Measurements from ENCODE around the gene AGBL4. TPM values are rescaled to one million over a fixed set of nuclear protein-coding genes. Genes with fewer than 3 reads are reported as not detected.

AGBL4 gene
- total RNA-seq, 1 donor from 2014 or later, result not detected

GRCh38 chr1:49523764-49524163 lies 500.0 kb downstream of the AGBL4 start:
- no peak overlapping the region for H3K4me3 Mint-ChIP-seq
- DNase-seq (ENCODE audit: low spot score), result no peak
- H3K36me3 Mint-ChIP-seq (ENCODE audit: low read depth), result no peaks in the 10 kb centered on the region
- no peaks in the 10 kb centered on the region for H3K27me3 Mint-ChIP-seq (ENCODE audit: insufficient read depth)
- intact Hi-C loops (cut with micrococcal nuclease), result no loop called here
- no peaks in the 10 kb centered on the region for H3K9me3 Mint-ChIP-seq
- H3K27ac Mint-ChIP-seq, result no peak overlapping the region
- no peaks in the 10 kb centered on the region for H3K4me1 Mint-ChIP-seq (ENCODE audit: low read depth)

- no peaks in the 10 kb centered on the region for H3K27me3 Mint-ChIP-seq (ENCODE audit: insufficient read depth)
- no peak overlapping the region for H3K4me3 Mint-ChIP-seq
- no peaks in the 10 kb centered on the region for H3K36me3 Mint-ChIP-seq (ENCODE audit: low read depth)
- H3K9me3 Mint-ChIP-seq, result no peaks in the 10 kb centered on the region
- intact Hi-C loops (cut with micrococcal nuclease), result no loop called here
- no peak for DNase-seq (ENCODE audit: low spot score)
- no peaks in the 10 kb centered on the region for H3K4me1 Mint-ChIP-seq (ENCODE audit: low read depth)
- no peak overlapping the region for H3K27ac Mint-ChIP-seq
Measured at GRCh38 chr1:49466961-49467360, 556.8 kb downstream of the AGBL4 start.

GRCh38 chr1:49465486-49466185 lies 558.1 kb downstream of the AGBL4 start:
- H3K36me3 Mint-ChIP-seq (ENCODE audit: low read depth), result no peaks in the 10 kb centered on the region
- H3K9me3 Mint-ChIP-seq, result no peaks in the 10 kb centered on the region
- H3K27me3 Mint-ChIP-seq (ENCODE audit: insufficient read depth), result no peaks in the 10 kb centered on the region
- no peak overlapping the region for H3K27ac Mint-ChIP-seq
- H3K4me1 Mint-ChIP-seq (ENCODE audit: low read depth), result no peaks in the 10 kb centered on the region
- no peak overlapping the region for H3K4me3 Mint-ChIP-seq
- intact Hi-C loops (cut with micrococcal nuclease), result no loop called here
- DNase-seq (ENCODE audit: low spot score), result no peak

DNA sequence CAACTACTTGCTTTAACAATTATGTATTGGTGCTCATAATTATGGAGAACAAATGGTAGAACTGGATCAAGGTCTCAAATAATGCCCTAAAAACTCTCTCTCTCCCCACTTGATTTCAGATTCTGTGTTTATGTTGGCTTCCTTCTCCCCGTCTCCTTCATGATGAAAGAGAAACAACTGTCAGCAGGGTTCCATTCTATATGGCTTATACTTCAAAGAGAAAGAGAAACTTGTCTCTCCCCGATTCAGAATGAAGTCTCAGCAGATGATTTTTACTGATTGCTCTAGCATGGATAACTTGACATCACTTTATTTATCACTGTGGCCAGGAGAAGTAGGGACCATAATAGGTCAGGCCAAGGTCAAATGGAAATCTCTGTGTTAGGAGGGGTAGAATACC lies 575.6 kb downstream of the AGBL4 start:
- no peaks in the 10 kb centered on the region for H3K9me3 Mint-ChIP-seq

DNA sequence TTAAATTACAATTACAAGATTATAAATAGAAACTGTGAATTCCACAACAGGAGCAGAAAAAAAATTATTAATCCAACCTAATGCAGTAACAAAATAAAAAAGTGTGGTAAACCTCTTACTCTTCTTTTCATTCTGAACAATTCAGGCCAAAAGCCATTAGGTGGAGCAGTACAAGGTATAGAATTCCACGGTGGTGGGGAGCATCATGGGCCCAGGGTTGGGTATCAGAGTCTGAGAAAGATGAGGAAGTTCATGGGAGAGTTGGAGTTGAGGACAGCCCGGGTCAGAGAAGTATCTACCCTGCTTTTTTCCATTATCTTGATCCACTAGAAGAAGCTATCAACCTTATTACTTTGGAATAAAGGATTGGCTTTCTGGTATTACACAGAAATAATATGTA lies 586.9 kb downstream of the AGBL4 start:
- intact Hi-C loops (cut with micrococcal nuclease), result no loop called here
- no peak for DNase-seq (ENCODE audit: low spot score)
- no peak overlapping the region for H3K27ac Mint-ChIP-seq
- no peaks in the 10 kb centered on the region for H3K36me3 Mint-ChIP-seq (ENCODE audit: low read depth)
- no peaks in the 10 kb centered on the region for H3K4me1 Mint-ChIP-seq (ENCODE audit: low read depth)
- H3K27me3 Mint-ChIP-seq (ENCODE audit: insufficient read depth), result no peaks in the 10 kb centered on the region
- no peaks in the 10 kb centered on the region for H3K9me3 Mint-ChIP-seq
- H3K4me3 Mint-ChIP-seq, result no peak overlapping the region

More for the DNA sequence above, 575.6 kb downstream of the AGBL4 start:
- H3K4me1 Mint-ChIP-seq (ENCODE audit: low read depth), result no peaks in the 10 kb centered on the region
- DNase-seq (ENCODE audit: low spot score), result no peak
- intact Hi-C loops (cut with micrococcal nuclease), result no loop called here
- no peaks in the 10 kb centered on the region for H3K27me3 Mint-ChIP-seq (ENCODE audit: insufficient read depth)
- H3K4me3 Mint-ChIP-seq, result no peak overlapping the region
- no peak overlapping the region for H3K27ac Mint-ChIP-seq
- H3K36me3 Mint-ChIP-seq (ENCODE audit: low read depth), result no peaks in the 10 kb centered on the region

- Mint-ChIP-seq H3K27ac (no peak overlapping the region), H3K4me1 (ENCODE audit: low read depth) (no peaks in the 10 kb centered on the region), H3K4me3 (no peak overlapping the region), H3K9me3 (no peaks in the 10 kb centered on the region), H3K36me3 (ENCODE audit: low read depth) (no peaks in the 10 kb centered on the region), H3K27me3 (ENCODE audit: insufficient read depth) (no peaks in the 10 kb centered on the region)
- no peak for DNase-seq (ENCODE audit: low spot score)
- intact Hi-C loops (cut with micrococcal nuclease), result no loop called here
Measured at GRCh38 chr1:49435291-49435690, 588.5 kb downstream of the AGBL4 start.

DNA sequence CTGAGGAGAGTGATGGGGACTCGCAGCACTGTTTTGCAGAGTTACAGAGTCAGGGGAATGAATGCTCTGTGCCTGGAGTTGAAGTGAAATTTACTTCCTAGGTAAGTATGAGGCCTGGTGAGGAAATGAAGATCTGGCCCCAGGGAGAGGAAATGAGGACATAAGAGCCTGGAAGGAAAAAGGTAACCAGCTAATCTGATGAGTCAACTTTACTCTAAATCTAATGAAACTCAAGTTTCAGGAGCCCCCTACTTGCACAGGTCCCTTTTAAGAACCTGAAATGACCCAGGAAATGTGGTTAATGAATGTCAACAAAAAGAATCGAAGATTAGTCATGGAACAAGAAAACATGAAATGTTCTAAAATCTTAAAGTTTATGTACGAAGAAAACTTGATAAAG lies 599.0 kb downstream of the AGBL4 start:
- no peaks in the 10 kb centered on the region for H3K36me3 Mint-ChIP-seq (ENCODE audit: low read depth)

GRCh38 chr1:49416758-49417157 lies 607.0 kb downstream of the AGBL4 start:
- Mint-ChIP-seq H3K27me3 (ENCODE audit: insufficient read depth) (no peaks in the 10 kb centered on the region), H3K36me3 (ENCODE audit: low read depth) (no peaks in the 10 kb centered on the region), H3K9me3 (no peaks in the 10 kb centered on the region), H3K27ac (no peak overlapping the region), H3K4me3 (no peak overlapping the region), H3K4me1 (ENCODE audit: low read depth) (no peaks in the 10 kb centered on the region)
- DNase-seq (ENCODE audit: low spot score), result no peak
- intact Hi-C loops (cut with micrococcal nuclease), result no loop called here

More for the DNA sequence above, 599.0 kb downstream of the AGBL4 start:
- no peak overlapping the region for H3K4me3 Mint-ChIP-seq
- intact Hi-C loops (cut with micrococcal nuclease), result no loop called here
- DNase-seq (ENCODE audit: low spot score), result no peak
- H3K9me3 Mint-ChIP-seq, result peaks cover 14% of the 10 kb centered on the region
- H3K27ac Mint-ChIP-seq, result no peak overlapping the region
- H3K27me3 Mint-ChIP-seq (ENCODE audit: insufficient read depth), result no peaks in the 10 kb centered on the region
- no peaks in the 10 kb centered on the region for H3K4me1 Mint-ChIP-seq (ENCODE audit: low read depth)

DNA sequence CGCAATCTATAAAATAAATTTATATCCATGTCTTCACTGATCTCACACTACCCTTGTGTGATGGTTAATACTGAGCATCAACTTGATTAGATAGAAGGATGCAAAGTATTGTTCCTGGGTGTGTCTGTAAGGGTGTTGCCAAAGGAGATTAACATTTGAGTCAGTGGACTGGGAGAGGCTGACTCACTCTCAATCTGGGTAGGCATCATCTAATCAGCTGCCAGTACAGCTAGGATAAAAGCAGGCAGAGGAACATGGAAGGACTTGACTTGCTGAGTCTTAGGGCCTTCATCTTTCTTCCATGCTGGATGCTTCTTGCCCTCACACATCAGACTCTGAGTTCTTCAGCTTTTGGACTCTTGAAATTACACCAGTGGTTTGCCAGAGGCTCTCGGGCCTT lies 615.4 kb downstream of the AGBL4 start:
- H3K4me1 Mint-ChIP-seq (ENCODE audit: low read depth), result no peaks in the 10 kb centered on the region
- H3K9me3 Mint-ChIP-seq, result no peaks in the 10 kb centered on the region
- no peaks in the 10 kb centered on the region for H3K27me3 Mint-ChIP-seq (ENCODE audit: insufficient read depth)
- no peak for DNase-seq (ENCODE audit: low spot score)
- intact Hi-C loops (cut with micrococcal nuclease), result no loop called here
- H3K4me3 Mint-ChIP-seq, result no peak overlapping the region
- H3K27ac Mint-ChIP-seq, result no peak overlapping the region
- H3K36me3 Mint-ChIP-seq (ENCODE audit: low read depth), result no peaks in the 10 kb centered on the region

DNA sequence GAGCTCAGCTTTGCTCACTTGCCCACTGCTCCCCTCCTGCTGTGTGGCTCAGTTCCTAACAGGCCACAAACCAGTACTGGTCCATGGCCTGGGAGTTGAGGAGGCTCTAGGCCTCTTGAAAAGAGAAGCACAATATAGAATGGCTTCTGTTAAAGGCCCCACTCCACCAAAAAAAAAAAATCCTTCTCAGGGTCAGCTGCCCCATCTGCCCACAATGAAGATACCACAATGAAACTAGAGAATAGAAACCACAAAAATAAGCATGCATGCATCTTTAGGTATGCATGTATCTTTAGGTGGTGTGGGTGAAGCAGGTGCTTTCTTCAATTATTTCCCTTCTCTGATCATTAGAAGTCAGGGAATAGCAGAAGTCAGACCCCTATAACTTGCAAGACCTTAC lies 626.7 kb downstream of the AGBL4 start:
- no peak for DNase-seq (ENCODE audit: low spot score)
- Mint-ChIP-seq H3K27ac (no peak overlapping the region), H3K4me1 (ENCODE audit: low read depth) (no peaks in the 10 kb centered on the region), H3K9me3 (no peaks in the 10 kb centered on the region), H3K27me3 (ENCODE audit: insufficient read depth) (no peaks in the 10 kb centered on the region), H3K4me3 (no peak overlapping the region), H3K36me3 (ENCODE audit: low read depth) (no peaks in the 10 kb centered on the region)
- intact Hi-C loops (cut with micrococcal nuclease), result no loop called here

- Mint-ChIP-seq H3K9me3 (no peaks in the 10 kb centered on the region), H3K27me3 (ENCODE audit: insufficient read depth) (no peaks in the 10 kb centered on the region), H3K27ac (no peak overlapping the region), H3K36me3 (ENCODE audit: low read depth) (no peaks in the 10 kb centered on the region), H3K4me3 (no peak overlapping the region), H3K4me1 (ENCODE audit: low read depth) (no peaks in the 10 kb centered on the region)
- no peak for DNase-seq (ENCODE audit: low spot score)
- intact Hi-C loops (cut with micrococcal nuclease), result no loop called here
Measured at GRCh38 chr1:49394200-49394599, 629.6 kb downstream of the AGBL4 start.

- H3K27me3 Mint-ChIP-seq (ENCODE audit: insufficient read depth), result no peaks in the 10 kb centered on the region
Measured at GRCh38 chr1:49389699-49390098, 634.1 kb downstream of the AGBL4 start.

GRCh38 chr1:49364676-49365075 lies 659.1 kb downstream of the AGBL4 start:
- H3K9me3 Mint-ChIP-seq, result no peaks in the 10 kb centered on the region
- H3K4me1 Mint-ChIP-seq (ENCODE audit: low read depth), result no peaks in the 10 kb centered on the region
- H3K27ac Mint-ChIP-seq, result no peak overlapping the region
- no peak for DNase-seq (ENCODE audit: low spot score)
- H3K27me3 Mint-ChIP-seq (ENCODE audit: insufficient read depth), result no peaks in the 10 kb centered on the region
- no peak overlapping the region for H3K4me3 Mint-ChIP-seq
- intact Hi-C loops (cut with micrococcal nuclease), result no loop called here
- H3K36me3 Mint-ChIP-seq (ENCODE audit: low read depth), result no peaks in the 10 kb centered on the region

More at GRCh38 chr1:49389699-49390098, 634.1 kb downstream of the AGBL4 start:
- intact Hi-C loops (cut with micrococcal nuclease), result no loop called here
- no peak for DNase-seq (ENCODE audit: low spot score)
- H3K9me3 Mint-ChIP-seq, result no peaks in the 10 kb centered on the region
- no peaks in the 10 kb centered on the region for H3K4me1 Mint-ChIP-seq (ENCODE audit: low read depth)
- no peak overlapping the region for H3K27ac Mint-ChIP-seq
- no peaks in the 10 kb centered on the region for H3K36me3 Mint-ChIP-seq (ENCODE audit: low read depth)
- H3K4me3 Mint-ChIP-seq, result no peak overlapping the region

DNA sequence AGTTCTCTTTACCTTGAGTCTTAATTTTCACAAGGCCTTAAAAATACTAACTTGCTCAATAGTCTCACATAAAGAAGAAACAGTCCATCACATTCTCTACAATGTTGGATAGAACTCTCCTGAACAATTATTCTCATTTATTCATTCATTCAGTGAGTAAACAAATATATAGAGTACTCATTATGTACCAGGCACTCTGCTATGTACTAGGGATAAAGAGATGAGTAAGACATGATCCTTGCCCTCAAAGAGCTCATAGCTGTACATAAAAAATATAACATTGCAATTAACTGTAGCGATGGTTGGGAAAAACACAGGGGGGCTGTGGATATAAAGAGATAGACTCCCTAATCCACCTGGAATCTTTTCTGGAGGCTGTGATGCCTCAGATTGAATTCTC lies 660.1 kb downstream of the AGBL4 start:
- H3K27me3 Mint-ChIP-seq (ENCODE audit: insufficient read depth), result no peaks in the 10 kb centered on the region
- intact Hi-C loops (cut with micrococcal nuclease), result no loop called here
- no peak for DNase-seq (ENCODE audit: low spot score)
- H3K9me3 Mint-ChIP-seq, result no peaks in the 10 kb centered on the region
- H3K36me3 Mint-ChIP-seq (ENCODE audit: low read depth), result no peaks in the 10 kb centered on the region
- H3K27ac Mint-ChIP-seq, result no peak overlapping the region
- no peaks in the 10 kb centered on the region for H3K4me1 Mint-ChIP-seq (ENCODE audit: low read depth)
- H3K4me3 Mint-ChIP-seq, result no peak overlapping the region

Data from activated T-helper 1 cell treated with anti-CD3 and anti-CD28 coated beads, Interleukin-12 subunit alpha, Interleukin-12 subunit beta, Interleukin-2, Interleukin-4 antibody, amounts not matched to agents 30 ng/mL and 10 ng/mL and 1 ng/mL, durations not matched to agents 14 hours and 24 hours and 36 hours (primary cell).